ENCODE data around the gene SPRYD7. TPM values are rescaled to one million over a fixed set of nuclear protein-coding genes. Genes with fewer than 3 reads are reported as not detected.

SPRYD7 gene, protein sequence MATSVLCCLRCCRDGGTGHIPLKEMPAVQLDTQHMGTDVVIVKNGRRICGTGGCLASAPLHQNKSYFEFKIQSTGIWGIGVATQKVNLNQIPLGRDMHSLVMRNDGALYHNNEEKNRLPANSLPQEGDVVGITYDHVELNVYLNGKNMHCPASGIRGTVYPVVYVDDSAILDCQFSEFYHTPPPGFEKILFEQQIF
- 1 to 10 TPM; 3.0 to 6.2 (median 4.4) TPM for total RNA-seq
- 4.4 TPM for total RNA-seq (2013)

DNA sequence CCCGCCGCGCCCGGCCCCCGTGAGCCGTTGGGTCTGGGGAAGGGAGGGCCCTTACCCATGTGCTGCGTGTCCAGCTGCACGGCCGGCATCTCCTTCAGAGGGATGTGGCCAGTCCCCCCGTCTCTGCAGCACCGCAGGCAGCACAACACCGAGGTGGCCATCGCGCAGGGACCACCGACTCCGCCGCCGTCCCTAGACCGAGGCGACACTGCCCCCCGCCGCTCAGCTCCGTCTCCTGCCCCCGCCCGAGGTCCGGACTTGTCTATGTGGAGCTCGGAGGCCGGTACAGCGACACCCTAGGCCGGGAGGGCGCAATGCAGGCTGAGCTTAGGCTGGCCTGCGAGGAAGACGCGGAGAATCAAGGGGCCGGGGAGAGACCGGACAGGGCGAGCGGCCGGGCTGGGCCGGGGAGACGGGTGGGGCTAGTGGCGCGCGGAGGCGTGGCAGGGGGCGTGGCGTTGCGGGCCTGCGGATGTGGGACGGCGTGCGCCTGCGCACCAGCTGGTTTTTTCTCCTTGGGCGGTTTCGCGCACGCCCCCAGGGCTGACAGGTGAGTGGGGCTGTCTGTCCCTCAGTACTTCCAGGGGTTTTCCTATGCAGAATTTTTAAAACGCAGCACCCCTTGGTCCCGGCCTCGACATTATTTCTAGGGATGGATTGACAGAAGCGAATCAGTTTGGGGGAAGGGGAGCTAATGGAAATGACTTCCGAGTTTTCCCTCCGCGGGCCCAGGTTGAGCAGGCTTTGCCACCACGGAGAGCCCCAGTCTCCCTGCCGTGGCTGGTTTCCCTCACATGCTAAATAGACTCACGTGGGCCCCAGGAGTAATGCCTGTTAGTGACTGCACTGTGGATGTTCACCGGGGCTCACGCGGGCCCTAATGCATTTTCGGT, at the start of gene SPRYD7:
SPRYD7 (minus strand) TSS at position 266 of the 893 bp plus-strand sequence; CDS start at position 161, 105 bp downstream.
- H3K36me3 Mint-ChIP-seq: no peaks in the 10 kb centered on the region
- Histone ChIP-seq H3K4me1 (ENCODE audit: control insufficient read depth, insufficient read depth, low read length) (peaks cover 14% of the 10 kb centered on the region), H3K9me3 (ENCODE audit: control insufficient read depth, insufficient read depth, low read length) (no peaks in the 10 kb centered on the region), H3K27me3 (ENCODE audit: control insufficient read depth, insufficient read depth, low read length) (no peaks in the 10 kb centered on the region), H3K36me3 (ENCODE audit: control insufficient read depth, insufficient read depth, low read length) (no peaks in the 10 kb centered on the region), H3K27ac (ENCODE audit: low read length) (peak within 1 kb of the TSS; percentile 46), H3K4me3 (ENCODE audit: low read length) (peak within 1 kb of the TSS; percentile 64)
- under 1% methylated on average over 71 of the region's 71 CpGs for WGBS (ENCODE audit: insufficient coverage)
- TF ChIP-seq, protein P1, sequence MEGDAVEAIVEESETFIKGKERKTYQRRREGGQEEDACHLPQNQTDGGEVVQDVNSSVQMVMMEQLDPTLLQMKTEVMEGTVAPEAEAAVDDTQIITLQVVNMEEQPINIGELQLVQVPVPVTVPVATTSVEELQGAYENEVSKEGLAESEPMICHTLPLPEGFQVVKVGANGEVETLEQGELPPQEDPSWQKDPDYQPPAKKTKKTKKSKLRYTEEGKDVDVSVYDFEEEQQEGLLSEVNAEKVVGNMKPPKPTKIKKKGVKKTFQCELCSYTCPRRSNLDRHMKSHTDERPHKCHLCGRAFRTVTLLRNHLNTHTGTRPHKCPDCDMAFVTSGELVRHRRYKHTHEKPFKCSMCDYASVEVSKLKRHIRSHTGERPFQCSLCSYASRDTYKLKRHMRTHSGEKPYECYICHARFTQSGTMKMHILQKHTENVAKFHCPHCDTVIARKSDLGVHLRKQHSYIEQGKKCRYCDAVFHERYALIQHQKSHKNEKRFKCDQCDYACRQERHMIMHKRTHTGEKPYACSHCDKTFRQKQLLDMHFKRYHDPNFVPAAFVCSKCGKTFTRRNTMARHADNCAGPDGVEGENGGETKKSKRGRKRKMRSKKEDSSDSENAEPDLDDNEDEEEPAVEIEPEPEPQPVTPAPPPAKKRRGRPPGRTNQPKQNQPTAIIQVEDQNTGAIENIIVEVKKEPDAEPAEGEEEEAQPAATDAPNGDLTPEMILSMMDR (IDR thresholded peaks at IDR 0.05): peak; percentile 78
- peaks cover 17 to 20% of the 10 kb centered on the region in 2 donors for H3K4me1 Mint-ChIP-seq
- H3K9me3 Mint-ChIP-seq: no peaks in the 10 kb centered on the region
- DNase-seq (peak; percentile 96 to 97), ATAC-seq (peak; percentile 95 to 99 (median 97))
- H3K27ac Mint-ChIP-seq: peak within 1 kb of the TSS; percentile 79 to 91
- H3K4me3 Mint-ChIP-seq: peak within 1 kb of the TSS; percentile 93
- intact Hi-C loops (cut with micrococcal nuclease): loop anchor here (1.0 to 5.0 kb wide), 7 partner anchors 61 to 1866 kb away; partner anchors contain the start of genes DHRS12, INTS6, KPNA3 and TRIM13
- no peaks in the 10 kb centered on the region for H3K27me3 Mint-ChIP-seq (ENCODE audit: low read depth in 2 of 2)

DNA sequence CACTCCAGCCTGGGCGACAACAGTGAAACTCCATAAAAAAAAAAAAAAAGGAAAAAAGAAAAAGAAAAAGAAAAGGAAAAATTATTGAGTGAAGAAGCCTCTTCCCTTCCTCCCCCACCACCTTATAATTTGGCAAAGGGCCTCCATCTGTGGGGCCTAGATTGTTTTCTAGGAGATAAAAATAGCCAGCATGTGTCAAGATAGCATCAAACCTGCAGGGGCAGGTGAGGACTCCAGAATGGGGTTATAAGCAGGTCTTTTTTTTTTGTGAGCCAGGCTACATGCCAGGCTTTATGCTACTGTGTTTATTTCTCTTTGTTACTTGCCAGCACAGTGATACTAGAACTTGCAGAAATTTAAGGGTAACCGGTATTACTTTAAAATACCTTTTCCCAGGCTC, 49.0 kb upstream of the SPRYD7 start:
- Histone ChIP-seq H3K4me3 (ENCODE audit: low read length) (no peak overlapping the region), H3K27ac (ENCODE audit: low read length) (no peak overlapping the region), H3K36me3 (ENCODE audit: control insufficient read depth, insufficient read depth, low read length) (no peaks in the 10 kb centered on the region), H3K4me1 (ENCODE audit: control insufficient read depth, insufficient read depth, low read length) (no peaks in the 10 kb centered on the region), H3K9me3 (ENCODE audit: control insufficient read depth, insufficient read depth, low read length) (no peaks in the 10 kb centered on the region), H3K27me3 (ENCODE audit: control insufficient read depth, insufficient read depth, low read length) (no peaks in the 10 kb centered on the region)
- ATAC-seq (no peak), DNase-seq (no peak)
- 100% methylated on average over 1 of the region's 2 CpGs for WGBS (ENCODE audit: insufficient coverage)
- H3K4me1 Mint-ChIP-seq: no peaks in the 10 kb centered on the region
- TF ChIP-seq, protein P1 (IDR thresholded peaks at IDR 0.05): no peak
- no peaks in the 10 kb centered on the region for H3K27me3 Mint-ChIP-seq (ENCODE audit: low read depth in 2 of 2)
- H3K27ac Mint-ChIP-seq: no peak overlapping the region
- intact Hi-C loops (cut with micrococcal nuclease): no loop called here
- no peak overlapping the region for H3K4me3 Mint-ChIP-seq
- H3K9me3 Mint-ChIP-seq: no peaks in the 10 kb centered on the region
- H3K36me3 Mint-ChIP-seq: no peaks in the 10 kb centered on the region

DNA sequence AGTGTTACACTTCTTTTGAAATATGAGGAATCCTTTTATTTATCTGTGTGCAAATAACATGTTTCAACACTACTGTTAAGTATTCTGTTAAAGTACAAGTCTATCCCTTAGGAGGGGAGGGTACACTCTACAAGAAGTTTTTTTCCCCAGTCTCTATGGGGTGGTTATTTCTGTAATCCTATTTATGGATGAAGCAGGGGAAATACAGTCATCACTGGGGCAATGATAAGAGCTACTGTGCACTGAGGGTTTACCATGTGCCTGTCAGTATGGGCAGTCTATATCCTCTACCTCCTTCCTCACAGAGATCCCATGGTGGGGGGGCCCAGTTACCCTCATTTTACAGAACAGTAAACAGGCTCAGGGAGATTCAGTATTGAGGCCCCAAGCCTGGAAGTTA, 44.1 kb upstream of the SPRYD7 start:
- Histone ChIP-seq H3K9me3 (ENCODE audit: control insufficient read depth, insufficient read depth, low read length) (no peaks in the 10 kb centered on the region), H3K36me3 (ENCODE audit: control insufficient read depth, insufficient read depth, low read length) (no peaks in the 10 kb centered on the region), H3K27ac (ENCODE audit: low read length) (no peak overlapping the region), H3K4me1 (ENCODE audit: control insufficient read depth, insufficient read depth, low read length) (no peaks in the 10 kb centered on the region), H3K27me3 (ENCODE audit: control insufficient read depth, insufficient read depth, low read length) (no peaks in the 10 kb centered on the region), H3K4me3 (ENCODE audit: low read length) (no peak overlapping the region)
- Mint-ChIP-seq H3K27ac (no peak overlapping the region), H3K27me3 (ENCODE audit: low read depth in 2 of 2) (no peaks in the 10 kb centered on the region), H3K9me3 (no peaks in the 10 kb centered on the region), H3K4me1 (no peaks in the 10 kb centered on the region), H3K4me3 (no peak overlapping the region), H3K36me3 (no peaks in the 10 kb centered on the region)
- intact Hi-C loops (cut with micrococcal nuclease): no loop called here
- DNase-seq: no peak
- ATAC-seq: no peak
- TF ChIP-seq, protein P1 (IDR thresholded peaks at IDR 0.05): no peak

All from natural killer cell (primary cell).